ENCODE results near the gene ETV5.

ETV5 gene

GRCh38 chr3:186002884-186003472, 105.9 kb downstream of the ETV5 start:
- Histone ChIP-seq H3K4me1 (ENCODE audit: control insufficient read depth, insufficient read depth, low read length, unreplicated experiment) (peaks cover 6% of the 10 kb centered on the region), H3K4me3 (ENCODE audit: low read depth, low read length) (no peak overlapping the region), H3K27ac (ENCODE audit: low read depth, low read length) (no peak overlapping the region), H3K27me3 (ENCODE audit: insufficient read depth, low read length) (no peaks in the 10 kb centered on the region), H2AFZ (ENCODE audit: low read length, unreplicated experiment) (no peak overlapping the region), H3K36me3 (ENCODE audit: insufficient read depth, low read length) (no peaks in the 10 kb centered on the region), H3K79me2 (ENCODE audit: control insufficient read depth, insufficient read depth, low read length, unreplicated experiment) (no peaks in the 10 kb centered on the region)

- Histone ChIP-seq H3K4me3 (ENCODE audit: low read depth, low read length) (no peak overlapping the region), H3K36me3 (ENCODE audit: insufficient read depth, low read length) (no peaks in the 10 kb centered on the region), H3K27ac (ENCODE audit: low read depth, low read length) (no peak overlapping the region), H3K27me3 (ENCODE audit: insufficient read depth, low read length) (no peaks in the 10 kb centered on the region), H3K4me1 (ENCODE audit: control insufficient read depth, insufficient read depth, low read length, unreplicated experiment) (peaks cover 6% of the 10 kb centered on the region), H2AFZ (ENCODE audit: low read length, unreplicated experiment) (no peak overlapping the region), H3K79me2 (ENCODE audit: control insufficient read depth, insufficient read depth, low read length, unreplicated experiment) (no peaks in the 10 kb centered on the region)
Observed at GRCh38 chr3:186001842-186002241, 107.0 kb downstream of the ETV5 start.

GRCh38 chr3:185999221-185999620, 109.7 kb downstream of the ETV5 start:
- Histone ChIP-seq H3K36me3 (ENCODE audit: insufficient read depth, low read length) (no peaks in the 10 kb centered on the region), H3K27me3 (ENCODE audit: insufficient read depth, low read length) (no peaks in the 10 kb centered on the region), H3K4me3 (ENCODE audit: low read depth, low read length) (no peak overlapping the region), H3K27ac (ENCODE audit: low read depth, low read length) (no peak overlapping the region), H3K4me1 (ENCODE audit: control insufficient read depth, insufficient read depth, low read length, unreplicated experiment) (peaks cover 21% of the 10 kb centered on the region), H2AFZ (ENCODE audit: low read length, unreplicated experiment) (no peak overlapping the region), H3K79me2 (ENCODE audit: control insufficient read depth, insufficient read depth, low read length, unreplicated experiment) (no peaks in the 10 kb centered on the region)

- Histone ChIP-seq H3K36me3 (ENCODE audit: insufficient read depth, low read length) (no peaks in the 10 kb centered on the region), H3K79me2 (ENCODE audit: control insufficient read depth, insufficient read depth, low read length, unreplicated experiment) (no peaks in the 10 kb centered on the region), H3K4me3 (ENCODE audit: low read depth, low read length) (no peak overlapping the region), H3K27me3 (ENCODE audit: insufficient read depth, low read length) (no peaks in the 10 kb centered on the region), H3K4me1 (ENCODE audit: control insufficient read depth, insufficient read depth, low read length, unreplicated experiment) (peaks cover 20% of the 10 kb centered on the region), H3K27ac (ENCODE audit: low read depth, low read length) (no peak overlapping the region), H2AFZ (ENCODE audit: low read length, unreplicated experiment) (no peak overlapping the region)
Observed at GRCh38 chr3:185998136-185998535, 110.8 kb downstream of the ETV5 start.

- Histone ChIP-seq H2AFZ (ENCODE audit: low read length, unreplicated experiment) (no peak overlapping the region), H3K4me1 (ENCODE audit: control insufficient read depth, insufficient read depth, low read length, unreplicated experiment) (peaks cover 28% of the 10 kb centered on the region), H3K79me2 (ENCODE audit: control insufficient read depth, insufficient read depth, low read length, unreplicated experiment) (no peaks in the 10 kb centered on the region), H3K36me3 (ENCODE audit: insufficient read depth, low read length) (no peaks in the 10 kb centered on the region), H3K27ac (ENCODE audit: low read depth, low read length) (no peak overlapping the region), H3K27me3 (ENCODE audit: insufficient read depth, low read length) (no peaks in the 10 kb centered on the region), H3K4me3 (ENCODE audit: low read depth, low read length) (no peak overlapping the region)
Observed at GRCh38 chr3:185997130-185997529, 111.8 kb downstream of the ETV5 start.

All from ACC112 (cell line).